Activated naive CD4-positive, alpha-beta T cell (primary cell): ENCODE results near the gene MIPOL1.
"Not testable (repeated sequence)": the region's sequence is repeated elsewhere in the genome, so short reads cannot be mapped to it uniquely, and the experiment has no call there.

ENCODE experiments used
- DNase-seq, 4 experiments: peaks; one replicate each; lab custom pipeline; 2025; lab: John Stamatoyannopoulos, UW

Gene MIPOL1

DNA sequence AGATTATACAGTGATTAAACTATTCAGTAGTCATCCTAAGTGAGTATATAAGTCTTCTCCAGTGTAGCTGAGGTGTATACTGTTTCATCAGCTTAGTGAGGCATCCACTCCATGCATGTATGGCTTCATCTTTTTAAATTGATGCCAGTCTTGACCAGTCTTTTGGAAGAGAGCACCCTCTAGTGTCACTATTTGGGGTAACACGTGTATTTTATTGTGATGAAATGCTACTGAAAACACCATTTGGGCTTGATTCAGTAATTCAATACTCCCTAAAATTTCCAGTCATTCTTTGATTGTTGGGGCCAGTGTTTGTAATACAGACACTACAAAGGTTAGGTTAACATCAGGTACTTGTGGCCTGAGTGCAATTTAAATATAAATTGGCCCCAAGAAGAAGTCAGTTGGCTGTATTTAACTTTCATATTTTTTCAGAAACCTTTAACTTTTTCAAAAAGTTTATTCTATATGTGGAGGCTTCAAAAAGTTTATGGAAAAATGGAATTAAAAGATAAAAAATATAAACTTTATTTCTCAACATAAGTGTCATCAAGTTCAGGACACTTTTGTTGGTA lies 35.3 kb downstream of the MIPOL1 start:
- DNase-seq, result no peak

DNA sequence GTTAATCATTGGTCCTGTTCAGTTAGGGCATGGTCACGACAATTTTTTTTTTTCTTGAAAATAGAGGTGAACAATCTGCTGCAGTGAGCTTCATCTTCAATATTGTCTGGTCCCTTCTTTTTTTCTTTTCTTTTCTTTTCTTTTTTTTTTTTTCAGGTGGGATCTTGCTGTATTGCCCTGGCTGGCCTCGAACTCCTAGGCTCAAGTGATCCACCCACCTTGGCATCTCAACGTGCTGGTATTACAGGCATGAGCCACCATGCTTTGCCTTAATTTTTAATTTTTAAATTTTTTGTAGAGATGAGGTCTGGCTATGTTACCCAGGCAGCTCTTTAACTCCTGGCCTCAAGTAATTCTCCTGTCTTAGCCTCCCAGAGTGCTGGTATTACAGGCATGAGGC lies 36.5 kb downstream of the MIPOL1 start:
- no peak for DNase-seq

GRCh38 chr14:37236044-37236443 lies 38.3 kb downstream of the MIPOL1 start:
- DNase-seq, result not testable (repeated sequence)

DNA sequence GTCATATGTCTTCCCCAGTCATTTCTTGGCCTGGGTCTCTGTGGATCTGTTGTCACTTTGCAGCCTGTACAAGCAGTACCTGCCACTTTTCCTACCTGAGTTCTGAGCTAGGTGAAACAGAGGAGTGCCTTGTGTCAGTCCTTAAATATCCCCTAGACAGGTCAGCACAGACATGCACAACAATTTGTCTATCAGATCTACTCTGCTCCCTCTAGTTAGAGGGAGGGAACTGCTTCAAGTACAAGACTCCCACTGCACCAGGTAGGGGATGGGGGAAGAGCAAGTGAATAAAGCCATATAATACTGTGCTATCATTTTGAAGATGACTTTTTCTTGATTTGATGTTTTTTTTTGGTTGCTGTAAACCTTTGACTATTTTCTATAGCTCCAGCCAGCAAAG lies 39.4 kb downstream of the MIPOL1 start:
- DNase-seq, result no peak

DNA sequence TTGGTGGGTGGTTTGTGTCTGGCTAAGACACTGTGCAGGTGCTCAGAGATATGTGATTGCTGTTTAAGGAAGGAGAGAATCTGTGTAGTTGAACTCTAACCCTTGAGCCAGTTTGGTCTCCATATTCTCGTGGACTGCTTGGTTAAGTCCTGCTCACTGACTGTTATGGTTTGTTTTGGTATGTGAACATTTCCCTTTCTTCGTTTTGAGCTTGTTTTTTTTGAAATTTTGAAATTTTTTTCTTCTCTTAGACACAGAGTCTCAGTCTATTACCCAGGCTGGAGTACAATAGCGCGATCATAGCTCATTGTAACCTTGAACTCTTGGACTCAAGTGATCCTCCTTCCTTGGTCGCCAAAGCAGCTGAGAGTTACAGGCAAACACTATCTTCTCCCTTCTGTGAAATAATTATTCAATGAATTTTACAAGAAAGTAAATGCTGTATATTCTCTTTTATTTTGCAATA lies 40.0 kb downstream of the MIPOL1 start:
- DNase-seq, result no peak

DNA sequence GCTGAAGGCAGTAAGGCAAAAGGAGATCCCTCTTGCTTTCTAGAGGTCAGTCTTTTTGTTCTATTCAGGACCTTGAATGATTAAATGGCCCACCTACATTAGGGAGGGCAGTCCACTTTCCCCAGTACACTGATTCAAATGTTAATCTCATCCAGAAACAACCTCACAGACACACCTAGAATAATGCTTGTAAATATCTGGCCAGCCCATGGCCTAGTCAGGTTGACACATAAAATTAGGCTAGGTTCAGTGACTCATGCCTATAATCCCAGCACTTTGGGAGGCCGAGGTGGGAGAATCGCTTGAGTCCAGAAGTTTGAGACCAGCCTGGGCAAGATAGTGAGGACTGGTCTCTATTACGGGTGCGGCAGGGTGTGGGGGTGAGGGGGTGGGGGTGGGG lies 43.5 kb downstream of the MIPOL1 start:
- DNase-seq, result no peak

- DNase-seq, result no peak
These were observed 48.7 kb downstream of the MIPOL1 start for GRCh38 chr14:37246427-37246829.

DNA sequence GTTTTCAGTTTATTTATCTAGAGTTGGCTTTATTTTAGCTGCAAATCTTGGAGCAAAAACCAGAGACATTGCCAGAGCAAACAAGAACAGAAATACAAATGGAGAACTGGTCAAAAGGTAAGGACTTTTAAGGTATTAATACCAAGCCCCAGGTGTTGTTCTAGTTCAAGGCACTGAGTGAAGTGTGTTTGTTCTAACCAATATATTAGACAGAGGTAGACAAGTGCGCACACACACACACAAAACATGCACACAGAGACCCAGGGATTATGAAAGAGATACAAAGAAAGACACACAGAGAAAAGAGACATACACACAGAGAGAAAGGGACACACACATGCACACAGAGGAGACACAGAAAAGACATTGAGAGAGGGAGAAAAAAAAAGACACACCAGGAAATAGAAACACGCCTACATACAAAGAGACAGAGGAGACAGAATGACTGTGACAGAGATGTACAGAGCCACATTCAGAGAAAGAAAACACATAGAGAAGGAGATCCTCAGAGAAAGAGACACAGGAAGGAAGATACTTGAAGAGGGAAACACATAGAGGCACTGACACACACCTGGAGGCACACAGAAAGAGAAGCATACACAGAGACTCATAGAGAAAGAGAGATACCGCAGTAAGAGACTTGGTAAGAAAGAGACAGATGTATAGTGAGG lies 50.2 kb downstream of the MIPOL1 start:
- no peak for DNase-seq

DNA sequence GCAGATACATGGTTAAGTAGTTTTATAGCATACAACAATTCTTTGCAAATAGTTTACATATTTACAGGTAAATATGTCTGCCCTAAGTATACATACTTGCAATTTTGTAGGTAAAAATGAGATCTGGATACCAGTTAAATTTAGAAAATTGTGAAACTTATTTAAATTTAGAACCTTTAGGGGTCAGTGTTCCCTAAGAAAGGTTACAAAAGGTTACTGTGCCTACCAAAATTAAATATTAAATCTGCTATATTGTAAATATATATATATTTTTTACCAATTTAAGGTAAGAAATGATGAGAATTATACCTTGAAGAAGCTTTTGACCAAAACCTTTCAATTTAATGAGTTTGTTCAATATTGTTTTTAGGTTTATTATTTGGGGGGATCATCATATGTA lies 54.0 kb downstream of the MIPOL1 start:
- DNase-seq, result no peak

GRCh38 chr14:37252434-37252833 lies 54.7 kb downstream of the MIPOL1 start:
- DNase-seq, result no peak

DNA sequence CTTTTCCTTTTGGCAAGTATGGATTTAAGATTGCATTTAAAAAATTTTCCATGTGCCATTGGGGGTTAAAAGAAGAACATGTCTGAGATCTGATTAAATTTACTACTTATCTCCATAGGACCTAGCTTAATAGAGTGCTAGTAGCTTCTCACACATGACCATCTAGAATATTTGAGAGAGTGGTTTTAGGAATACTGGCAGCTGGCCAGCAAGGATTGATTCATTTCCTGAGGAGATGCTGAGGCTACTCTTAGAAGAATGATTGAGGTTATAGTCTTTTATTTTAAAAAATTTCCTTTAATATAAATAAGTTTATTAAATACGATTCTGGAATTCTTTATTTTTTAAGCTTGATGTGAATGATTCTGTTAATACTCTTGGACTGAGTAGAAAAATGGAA lies 56.2 kb downstream of the MIPOL1 start:
- DNase-seq, result no peak

GRCh38 chr14:37254411-37254947 lies 56.7 kb downstream of the MIPOL1 start:
- no peak for DNase-seq

DNA sequence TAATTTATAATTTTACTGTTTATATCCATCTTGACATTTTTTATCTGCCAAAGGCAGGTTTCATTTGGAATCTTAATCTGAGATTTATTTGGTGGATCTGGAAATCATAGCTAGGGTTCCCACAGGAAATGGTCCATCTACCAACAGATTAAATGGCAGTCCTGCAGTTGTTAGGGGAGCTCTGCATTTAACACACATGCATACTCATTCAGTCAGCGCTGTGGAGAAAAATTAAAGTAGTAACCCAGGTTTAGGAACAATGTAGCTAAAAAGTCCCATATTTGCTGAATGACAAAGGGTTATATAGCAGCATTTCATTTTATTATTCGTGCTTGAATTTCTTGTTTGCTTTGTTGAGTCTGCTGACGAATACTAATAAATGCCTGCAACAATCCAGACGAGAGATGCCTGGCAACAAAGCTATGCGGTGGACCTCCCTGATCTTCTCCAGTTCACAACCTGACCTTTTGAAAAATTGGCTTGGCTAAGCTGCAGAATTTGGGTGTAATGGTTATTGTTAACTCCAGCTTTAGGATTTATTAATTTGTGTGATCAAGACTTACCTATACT lies 59.8 kb downstream of the MIPOL1 start:
- DNase-seq, result no peak

GRCh38 chr14:37262649-37263048 lies 64.9 kb downstream of the MIPOL1 start:
- DNase-seq, result no peak

- no peak for DNase-seq
These were observed 66.0 kb downstream of the MIPOL1 start for GRCh38 chr14:37263656-37264236.

DNA sequence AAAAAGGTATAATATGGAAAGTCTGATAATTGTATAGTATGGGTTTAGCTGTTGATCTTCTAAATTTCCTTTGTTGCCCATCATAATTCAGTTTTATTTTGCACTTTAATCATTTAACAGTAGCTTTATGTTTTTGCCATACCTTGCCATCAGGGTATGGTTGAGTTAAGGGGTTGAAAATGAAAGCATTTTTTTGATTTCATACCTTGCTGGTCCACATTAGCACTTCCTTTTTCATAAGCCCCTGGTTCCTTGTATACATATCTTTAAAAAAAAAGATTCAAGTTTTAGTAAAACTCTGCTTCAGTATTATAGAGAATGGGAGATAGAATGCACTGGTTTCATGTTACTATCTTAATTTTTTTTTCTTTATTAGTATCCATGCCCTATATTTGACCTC lies 71.1 kb downstream of the MIPOL1 start:
- DNase-seq, result no peak

DNA sequence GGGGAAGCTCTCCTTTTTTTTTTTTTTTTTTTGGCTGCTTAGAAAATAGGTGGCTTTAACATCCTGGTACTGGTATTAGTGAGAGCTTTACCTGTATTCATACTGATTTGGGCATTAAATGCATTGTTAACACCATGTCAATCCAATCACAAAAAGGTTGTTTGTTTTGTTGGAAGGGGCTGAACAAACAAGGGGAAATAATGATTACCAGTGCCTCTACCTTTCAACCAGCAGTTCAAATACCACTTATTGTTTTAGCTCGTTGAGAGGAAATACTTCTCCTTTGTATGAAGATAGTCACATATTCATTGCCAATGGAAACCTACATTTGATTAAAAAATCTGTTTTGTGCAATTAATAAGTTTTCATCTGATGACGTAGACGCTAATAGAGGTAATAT lies 72.9 kb downstream of the MIPOL1 start:
- DNase-seq, result no peak

DNA sequence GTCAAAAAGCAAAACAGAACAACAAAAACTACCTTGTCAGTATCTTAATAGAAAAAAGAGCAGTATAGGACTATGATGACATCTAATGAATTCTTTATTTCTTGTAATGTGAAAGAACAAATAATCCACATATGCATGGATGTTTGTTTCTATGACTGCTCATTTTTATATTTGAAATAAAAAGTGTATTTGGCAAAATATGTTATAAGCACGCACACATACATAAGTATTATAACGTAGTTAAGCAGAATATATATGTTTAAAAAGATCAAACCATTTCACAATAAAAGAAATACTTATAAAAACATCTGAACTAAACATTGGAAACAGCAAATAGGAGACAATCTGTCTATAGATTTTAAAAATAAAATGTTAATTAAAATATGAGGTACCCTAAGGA lies 74.8 kb downstream of the MIPOL1 start:
- DNase-seq, result no peak

GRCh38 chr14:37274652-37275051 lies 76.9 kb downstream of the MIPOL1 start:
- DNase-seq, result no peak

DNA sequence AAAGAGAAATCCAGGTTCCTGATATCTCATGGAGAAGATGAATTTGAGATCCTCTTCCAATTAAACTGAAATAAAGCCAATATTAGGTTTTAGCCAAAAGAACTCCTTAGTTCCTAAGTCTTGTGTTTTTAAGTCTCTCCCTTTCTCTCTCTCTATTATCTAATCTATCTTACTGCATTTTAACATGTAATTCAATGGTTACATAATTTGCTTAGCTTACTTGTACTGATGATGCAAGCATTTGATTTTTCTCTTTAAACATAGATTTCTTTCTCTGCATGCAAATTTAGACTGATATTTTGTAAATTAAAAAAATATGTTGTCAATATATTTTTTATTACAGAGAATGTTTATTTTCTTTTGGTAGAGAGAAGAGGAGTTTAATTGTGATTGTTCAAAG lies 78.2 kb downstream of the MIPOL1 start:
- DNase-seq, result no peak

DNA sequence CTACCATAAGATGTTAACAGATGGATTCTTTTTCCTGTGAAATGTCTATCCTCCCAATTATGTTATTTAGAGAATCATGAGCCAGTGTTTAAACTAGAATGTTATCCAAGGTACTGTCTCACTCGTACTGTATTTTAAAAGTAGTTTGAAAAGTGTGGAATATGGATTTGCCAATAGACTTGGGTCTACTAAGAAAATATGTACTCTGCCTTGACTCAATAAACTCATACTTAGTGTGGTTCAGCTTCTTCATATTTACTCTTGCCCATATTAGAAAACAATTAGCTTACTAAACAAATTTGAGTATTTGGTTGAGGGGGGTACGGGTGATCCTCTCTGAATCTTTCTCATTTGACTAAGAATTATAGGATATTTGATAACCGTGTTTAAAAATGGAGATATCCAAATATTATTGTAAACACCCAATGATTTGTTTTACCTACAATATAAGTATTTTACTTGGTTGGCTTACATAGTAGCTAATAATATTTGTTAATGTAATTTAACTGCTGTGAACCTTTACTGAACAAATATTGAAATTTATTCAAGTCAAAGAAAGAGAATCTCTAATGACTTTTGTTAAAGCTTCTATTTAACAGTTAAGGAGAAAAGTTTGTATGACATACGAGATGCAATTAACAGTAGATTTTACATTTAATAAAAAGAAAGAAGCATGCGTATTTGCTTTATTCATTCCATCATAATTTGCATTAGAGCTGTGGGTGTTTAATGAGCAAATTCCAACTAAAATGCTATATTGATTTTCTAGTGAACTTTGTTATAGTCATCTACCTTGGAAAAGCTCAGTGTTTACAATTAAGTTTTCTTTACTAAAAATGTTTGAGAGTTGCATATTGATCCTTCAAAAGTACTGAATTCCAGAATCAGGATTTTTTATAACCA lies 81.2 kb downstream of the MIPOL1 start:
- no peak for DNase-seq

- DNase-seq, result no peak
These were observed 82.1 kb downstream of the MIPOL1 start for GRCh38 chr14:37279818-37280217.
